A549 (cell line): ENCODE data around the gene MRTFB. TPM values are rescaled to one million over a fixed set of nuclear protein-coding genes. Genes with fewer than 3 reads are reported as not detected.

ENCODE experiments used
- ATAC-seq, 2 experiments: fragments of 200-7000 bp in 1 of 2; fragments of >200 bp in 1 of 2; cut with Nextera tagmentation in 1 of 2; cut with Tn5 transposase in 1 of 2; 3 replicates each; pipeline versions ENCODE4 v1.8.0 to v1.9.1; 2018 to 2020; ENCODE audit warnings: mild to moderate bottlenecking in 1 of 2, moderate library complexity in 1 of 2
- CTCF ChIA-PET: fragments of 300-600 bp; sonication (Branson Sonifier 250); formaldehyde crosslinking; extraction: SDS; loops from one replicate; lab custom pipeline; 2021; ENCODE audit warnings: antibody characterized with exemption, inconsistent platforms; lab: Yijun Ruan, JAX
- POLR2A ChIA-PET: fragments of 350-600 bp; formaldehyde crosslinking; extraction: SDS; loops from one replicate; lab custom pipeline; 2021; ENCODE audit warnings: antibody characterized with exemption, inconsistent platforms; lab: Yijun Ruan, JAX
- DNase-seq, 2 experiments: peaks; one replicate each; pipeline versions ENCODE4 v3.0.0 to v3.0.0-alpha.2; 2011 to 2016; ENCODE audit warnings: low read depth in 1 of 2, low spot score in 1 of 2
- FAIRE-seq: peaks from 2 replicates; lab custom pipeline; 2011; peaks lifted over from hg19 to GRCh38; lab: Jason Lieb, UNC
- H3K27ac ChIP-seq, 2 experiments: fragments of >200 bp; sonication (Bioruptor Twin); formaldehyde crosslinking; 3 replicates each; pipeline ENCODE4 v1.5.1; 2016 to 2017
- H3K4me1 ChIP-seq: fragments of >200 bp; sonication (Bioruptor Twin); formaldehyde crosslinking; 3 replicates; pipeline ENCODE4 v1.6.1; 2016
- H3K4me2 ChIP-seq: fragments of >200 bp; sonication (Bioruptor Twin); formaldehyde crosslinking; 3 replicates; pipeline ENCODE4 v1.6.1; 2016
- H3K4me3 ChIP-seq: fragments of >200 bp; sonication (Bioruptor Twin); formaldehyde crosslinking; 3 replicates; pipeline ENCODE4 v1.5.1; 2016
- H3K9me3 ChIP-seq: fragments of >200 bp; sonication (Bioruptor Twin); formaldehyde crosslinking; 3 replicates; pipeline ENCODE4 v1.6.1; 2016
- ATOH8 ChIP-seq: fragments of 250-450 bp; sonication (Bioruptor Pico); IDR thresholded peaks from 2 replicates; pipeline ENCODE4 v1.5.0; 2020; ENCODE audit warnings: low read depth, mild to moderate bottlenecking, moderate library complexity
- BHLHE40 ChIP-seq: IDR thresholded peaks from 2 replicates; pipeline ENCODE4 v1.6.1; 2012; ENCODE audit warnings: low read depth, low read length, inconsistent platforms
- CBX2 ChIP-seq: fragments of 200-600 bp; sonication (generic); IDR thresholded peaks from 2 replicates; pipeline ENCODE4 v1.6.1; 2016; ENCODE audit warnings: low read depth, mild to moderate bottlenecking, borderline replicate concordance
- CEBPB ChIP-seq, 2 experiments: fragments of >200 bp in 1 of 2; sonication (Bioruptor Twin) in 1 of 2; formaldehyde crosslinking in 1 of 2; IDR thresholded peaks; 2 replicates each; pipeline ENCODE4 v1.6.1; 2012 to 2016
- EP300 ChIP-seq, 2 experiments: fragments of >200 bp; sonication (Bioruptor Twin); formaldehyde crosslinking; IDR thresholded peaks; 2 replicates in 1 of 2; 3 replicates in 1 of 2; pipeline ENCODE4 v1.6.1; 2016 to 2017
- FOSB ChIP-seq: fragments of 250-450 bp; sonication (Bioruptor Pico); IDR thresholded peaks from 2 replicates; pipeline ENCODE4 v1.5.0; 2020; ENCODE audit warnings: mild to moderate bottlenecking, moderate library complexity
- FOSL2 ChIP-seq, 2 experiments: fragments of 450-650 bp in 1 of 2; fragments of >200 bp in 1 of 2; sonication (Bioruptor Twin) in 1 of 2; formaldehyde crosslinking; IDR thresholded peaks; 2 replicates each; pipeline versions ENCODE4 v1.5.0 to v1.6.1; 2016 to 2020; ENCODE audit warnings: mild to moderate bottlenecking in 1 of 2, moderate library complexity in 1 of 2
- GATA3 ChIP-seq: IDR thresholded peaks from 2 replicates; pipeline ENCODE4 v1.6.1; 2012; ENCODE audit warnings: borderline replicate concordance
- HES2 ChIP-seq: fragments of >200 bp; sonication (Bioruptor Twin); formaldehyde crosslinking; IDR thresholded peaks from 2 replicates; pipeline ENCODE4 v1.6.1; 2016
- JUN ChIP-seq, 2 experiments: fragments of >200 bp; sonication (Bioruptor Twin); formaldehyde crosslinking; IDR thresholded peaks; 2 replicates in 1 of 2; 3 replicates in 1 of 2; pipeline ENCODE4 v1.6.1; 2016 to 2017
- JUNB ChIP-seq: fragments of >200 bp; sonication (Bioruptor Twin); formaldehyde crosslinking; IDR thresholded peaks from 2 replicates; pipeline ENCODE4 v1.6.1; 2016
- KDM5A ChIP-seq: fragments of 200-600 bp; sonication (generic); IDR thresholded peaks from 2 replicates; pipeline ENCODE4 v1.6.1; 2016; ENCODE audit warnings: antibody characterized with exemption, mild to moderate bottlenecking
- MAFK ChIP-seq: fragments of 450-650 bp; IDR thresholded peaks from 2 replicates; pipeline ENCODE4 v1.6.1; 2014; ENCODE audit not compliant: partially characterized antibody
- NFE2L2 ChIP-seq: fragments of 150-350 bp; conservative IDR thresholded peaks from 2 replicates; pipeline ENCODE4 v1.6.1; 2014; ENCODE audit warnings: low read length
- NPAS2 ChIP-seq: fragments of 250-450 bp; sonication (Bioruptor Pico); IDR thresholded peaks from 2 replicates; pipeline ENCODE4 v1.8.0; 2022; ENCODE audit warnings: mild to moderate bottlenecking, moderate library complexity, borderline replicate concordance
- NR3C1 ChIP-seq: fragments of >200 bp; sonication (Bioruptor Twin); formaldehyde crosslinking; IDR thresholded peaks from 3 replicates; pipeline ENCODE4 v1.6.1; 2017
- POLR2A ChIP-seq: IDR thresholded peaks from 2 replicates; pipeline ENCODE4 v1.6.1; 2012; ENCODE audit warnings: mild to moderate bottlenecking, low read length
- RARB ChIP-seq: fragments of 250-450 bp; sonication (Bioruptor Pico); IDR thresholded peaks from 2 replicates; pipeline ENCODE4 v1.8.0; 2021; ENCODE audit warnings: mild to moderate bottlenecking, moderate library complexity
- RFX5 ChIP-seq: fragments of 450-650 bp; IDR thresholded peaks from 2 replicates; pipeline ENCODE4 v1.7.1; 2014; ENCODE audit warnings: antibody characterized with exemption, mild to moderate bottlenecking, moderate library complexity
- SMC3 ChIP-seq: fragments of >200 bp; sonication (Bioruptor Twin); formaldehyde crosslinking; IDR thresholded peaks from 3 replicates; pipeline ENCODE4 v1.6.1; 2018; ENCODE audit warnings: inconsistent platforms
- TFCP2L1 ChIP-seq: fragments of 250-450 bp; sonication (Bioruptor Pico); IDR thresholded peaks from 2 replicates; pipeline ENCODE4 v1.5.0; 2021; ENCODE audit warnings: mild to moderate bottlenecking
- ZC3H11A ChIP-seq: fragments of 450-650 bp; IDR thresholded peaks from 2 replicates; pipeline ENCODE4 v1.6.1; 2014; ENCODE audit warnings: antibody characterized with exemption, mild to moderate bottlenecking
- WGBS: methylation state at CpG from one replicate; pipeline ENCODE4 v1.1.6; 2017; ENCODE audit errors: missing lambda C conversion rate; 5-methylcytosine and 5-hydroxymethylcytosine counted together
- polyA plus RNA-seq, 4 experiments: library from polyadenylated mRNA; depleted of rRNA in 3 of 4; stranded (reverse); fragments of >200 nt; fragmentation: RNase III in 1 of 4; extraction: RNeasy Plus Mini Kit Qiagen cat#74134 plus additional on column Dnase treatment in 1 of 4; gene quantifications; 2 replicates in 3 of 4; 3 replicates in 1 of 4; pipeline ENCODE4 v1.2.3, GENCODE V29; 2011 to 2017
- TF ChIP-seq, protein P1 (sequence below): fragments of >200 bp; sonication (Bioruptor Twin); formaldehyde crosslinking; IDR thresholded peaks from 3 replicates; pipeline ENCODE4 v1.6.1; 2016

Gene MRTFB
- polyA plus RNA-seq, 2 of the 4 experiments (the other 2 are of a cell fraction): 13.7 to 24.2 TPM

DNA sequence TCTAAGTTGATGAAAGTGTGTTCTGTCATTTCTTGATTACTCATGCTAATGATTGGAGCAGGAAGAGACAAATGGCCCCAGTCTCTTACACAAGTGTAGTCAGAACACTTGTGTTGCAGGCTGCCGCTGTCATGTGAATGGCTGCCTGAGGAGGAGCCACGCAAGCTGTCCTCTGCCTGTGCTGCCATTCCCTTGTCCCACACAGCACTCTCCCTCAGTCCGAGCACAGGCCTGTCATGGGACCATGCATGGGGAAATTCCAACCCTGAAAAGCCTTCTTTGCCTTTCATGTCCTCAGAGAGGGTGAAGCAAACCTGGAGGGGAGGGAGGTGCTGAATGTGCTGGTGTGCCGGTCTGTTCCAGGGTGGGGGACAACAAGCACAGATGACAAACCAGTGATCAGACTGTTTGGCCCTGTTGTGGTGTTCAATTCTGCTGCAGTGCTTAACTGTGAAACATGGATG is 109.4 kb downstream of the MRTFB start:
- ChIA-PET POLR2A (no interaction called here), CTCF (no interaction called here)
- FAIRE-seq (no peak), DNase-seq (peak in 1 of 2 experiments; percentile 19), ATAC-seq (peak; percentile 54 to 59; a peak in 4 of 6 replicates)
- 71% methylated on average over 4 of the region's 4 CpGs for WGBS
- peak overlapping the region; percentile 75 to 83 for H3K27ac ChIP-seq
- H3K4me1 ChIP-seq: peaks cover 50% of the 10 kb centered on the region
- H3K9me3 ChIP-seq: no peaks in the 10 kb centered on the region
- no peak overlapping the region for H3K4me3 ChIP-seq
- peak overlapping the region; percentile 58 for H3K4me2 ChIP-seq
- TF ChIP-seq RARB (CRISPR knock-in tag) (no peak), EP300 (IDR thresholded peaks at IDR 0.05) (no peak), CBX2 (no peak), TFCP2L1 (CRISPR knock-in tag) (no peak), NFE2L2 (no peak), KDM5A (no peak), ZC3H11A (no peak), NR3C1 (no peak), CEBPB (IDR thresholded peaks at IDR 0.05) (no peak), MAFK (no peak), BHLHE40 (no peak)
- TF ChIP-seq, protein P1, sequence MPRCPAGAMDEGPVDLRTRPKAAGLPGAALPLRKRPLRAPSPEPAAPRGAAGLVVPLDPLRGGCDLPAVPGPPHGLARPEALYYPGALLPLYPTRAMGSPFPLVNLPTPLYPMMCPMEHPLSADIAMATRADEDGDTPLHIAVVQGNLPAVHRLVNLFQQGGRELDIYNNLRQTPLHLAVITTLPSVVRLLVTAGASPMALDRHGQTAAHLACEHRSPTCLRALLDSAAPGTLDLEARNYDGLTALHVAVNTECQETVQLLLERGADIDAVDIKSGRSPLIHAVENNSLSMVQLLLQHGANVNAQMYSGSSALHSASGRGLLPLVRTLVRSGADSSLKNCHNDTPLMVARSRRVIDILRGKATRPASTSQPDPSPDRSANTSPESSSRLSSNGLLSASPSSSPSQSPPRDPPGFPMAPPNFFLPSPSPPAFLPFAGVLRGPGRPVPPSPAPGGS: no peak

DNA sequence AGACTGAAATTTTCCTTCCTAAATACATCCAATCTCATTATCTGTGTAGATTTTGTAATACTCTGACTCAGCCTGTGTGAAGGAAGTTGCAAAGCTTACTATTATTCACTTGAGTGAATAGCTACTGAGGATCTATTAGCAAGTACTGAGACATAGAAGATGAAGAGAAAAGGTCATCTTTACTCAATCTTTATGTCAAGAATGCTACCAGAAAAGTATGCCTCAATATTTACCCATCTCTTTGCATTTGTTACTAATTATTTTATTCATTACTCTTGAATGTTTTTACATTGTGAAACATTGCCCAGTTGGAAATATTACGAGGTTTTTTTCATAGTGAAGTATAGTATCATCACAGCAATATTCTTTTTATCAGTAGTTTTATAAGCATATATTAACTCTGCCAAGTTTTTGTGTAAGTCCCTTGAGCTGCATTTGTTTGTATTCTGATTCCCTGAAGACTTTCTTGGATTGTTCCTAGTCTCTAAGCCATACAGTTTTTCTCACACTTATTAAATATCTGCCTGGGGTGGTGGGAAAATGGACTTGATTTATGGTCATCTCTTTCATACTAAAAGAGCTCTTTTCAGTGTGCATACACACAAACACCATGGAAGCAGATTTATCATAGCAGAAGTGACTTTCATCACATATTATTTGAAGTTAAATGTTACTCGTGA is 110.4 kb downstream of the MRTFB start:
- CTCF ChIA-PET: interaction anchor here (0.6 to 1.3 kb wide), 3 partner anchors 11 to 1365 kb away, joined by 3 to 7 read pairs (median 5); no protein-coding TSS in a partner anchor
- FAIRE-seq: no peak
- peak; percentile 28 to 75 for DNase-seq
- H3K4me1 ChIP-seq: peaks cover 60% of the 10 kb centered on the region
- peak; percentile 71 to 82 for ATAC-seq
- 29% methylated on average over 2 of the region's 2 CpGs for WGBS
- TF ChIP-seq EP300 (IDR thresholded peaks at IDR 0.05): peak; percentile 72 to 80; a peak in 4 of 5 replicates
- no peak for TF ChIP-seq POLR2A
- TF ChIP-seq JUNB: peak; percentile 95
- peak; percentile 85 for TF ChIP-seq GATA3
- peak in 1 of 2 experiments; percentile 65; a peak in 2 of 5 replicates for TF ChIP-seq JUN (IDR thresholded peaks at IDR 0.05)
- no peak for TF ChIP-seq ATOH8 (CRISPR knock-in tag)
- no peak for TF ChIP-seq FOSB
- peak; percentile 86; the same call in 1 of the 2 replicates for TF ChIP-seq FOSL2 (IDR thresholded peaks at IDR 0.05)
- TF ChIP-seq FOSL2 (CRISPR knock-in tag; IDR thresholded peaks at IDR 0.05): peak; percentile 86
- TF ChIP-seq SMC3: no peak; the same call in 2 of the 3 replicates
- no peak for TF ChIP-seq NPAS2 (CRISPR knock-in tag)
- peak; percentile 88 for TF ChIP-seq HES2
- peak; percentile 90 to 94 for TF ChIP-seq CEBPB (IDR thresholded peaks at IDR 0.05)
- TF ChIP-seq CBX2: no peak
- TF ChIP-seq, protein P1: peak; percentile 88; the same call in 2 of the 3 replicates
- TF ChIP-seq RFX5: no peak
- peak overlapping the region; percentile 75 to 84 for H3K27ac ChIP-seq
- H3K4me3 ChIP-seq: no peak overlapping the region
- H3K4me2 ChIP-seq: peak overlapping the region; percentile 58
- H3K9me3 ChIP-seq: no peaks in the 10 kb centered on the region
- POLR2A ChIA-PET: interaction anchor here (1.3 kb wide), 1 partner anchor 258 kb away, joined by 3 read pairs; no protein-coding TSS in a partner anchor
